Fibroblast of skin of right biceps (primary cell): ENCODE data around the gene C14orf132.
"Not testable (repeated sequence)": the region's sequence is repeated elsewhere in the genome, so short reads cannot be mapped to it uniquely, and the experiment has no call there.

Experiments
- DNase-seq: peaks from one replicate; pipeline ENCODE4 v3.0.0-alpha.2; 2013

Gene C14orf132

GRCh38 chr14:96038920-96039632 is at the start of gene C14orf132:
TSS of gene C14orf132 (plus strand) at chr14:96039362. CDS start at chr14:96039501, 139 bp downstream.
- DNase-seq = peak; percentile 63

- peak; percentile 54 for DNase-seq
Measured at GRCh38 chr14:95993768-95994592, 45.2 kb upstream of the C14orf132 start.

GRCh38 chr14:95994593-95994928 is 44.6 kb upstream of the C14orf132 start:
- no peak for DNase-seq

- DNase-seq = peak; percentile 22
Measured at GRCh38 chr14:95998656-95999055, 40.5 kb upstream of the C14orf132 start.

- peak; percentile 22 for DNase-seq
Measured at GRCh38 chr14:96001866-96002497, 37.2 kb upstream of the C14orf132 start.

GRCh38 chr14:96002498-96002884 is 36.7 kb upstream of the C14orf132 start:
- no peak for DNase-seq

- DNase-seq = no peak
Measured at GRCh38 chr14:96011131-96011530, 28.0 kb upstream of the C14orf132 start.

GRCh38 chr14:96011607-96012006 is 27.6 kb upstream of the C14orf132 start:
- no peak for DNase-seq

GRCh38 chr14:96012757-96013156 is 26.4 kb upstream of the C14orf132 start:
- DNase-seq = not testable (repeated sequence)

- DNase-seq = no peak
Measured at GRCh38 chr14:96014176-96014575, 25.0 kb upstream of the C14orf132 start.

- DNase-seq = no peak
Measured at GRCh38 chr14:96016501-96017160, 22.5 kb upstream of the C14orf132 start.

GRCh38 chr14:96017882-96018281 is 21.3 kb upstream of the C14orf132 start:
- no peak for DNase-seq

GRCh38 chr14:96027431-96028355 is 11.5 kb upstream of the C14orf132 start:
- no peak for DNase-seq

- no peak for DNase-seq
Measured at GRCh38 chr14:96029089-96029645, 10.0 kb upstream of the C14orf132 start.

GRCh38 chr14:96030108-96030760 is 8.9 kb upstream of the C14orf132 start:
- DNase-seq = no peak

- no peak for DNase-seq
Measured at GRCh38 chr14:96031691-96032090, 7.5 kb upstream of the C14orf132 start.

GRCh38 chr14:96035456-96035855 is 3.7 kb upstream of the C14orf132 start:
- DNase-seq = no peak

GRCh38 chr14:96037891-96038557 is 1.1 kb upstream of the C14orf132 start:
- DNase-seq = no peak

- DNase-seq = no peak
Measured at GRCh38 chr14:96038558-96038919, 623 bp upstream of the C14orf132 start.

- DNase-seq = peak; percentile 29
Measured at GRCh38 chr14:96039633-96040311, 610 bp downstream of the C14orf132 start.
